MM.1S (cell line): Measurements from ENCODE around the gene COX4I1.

Experiments
- EZH2 ChIP-seq: fragments of 300-600 bp; sonication (generic); optimal IDR thresholded peaks from 2 replicates; pipeline ENCODE3; 2017; ENCODE audit warnings: low read depth, mild to moderate bottlenecking, antibody characterized with exemption, low read length, mixed read lengths
- TF ChIP-seq, protein P1 (sequence below): fragments of 300-600 bp; sonication (generic); IDR thresholded peaks from 2 replicates; pipeline ENCODE4 v1.5.1; 2016; ENCODE audit warnings: antibody characterized with exemption, low read length, mixed read lengths

- TF ChIP-seq, protein P1, sequence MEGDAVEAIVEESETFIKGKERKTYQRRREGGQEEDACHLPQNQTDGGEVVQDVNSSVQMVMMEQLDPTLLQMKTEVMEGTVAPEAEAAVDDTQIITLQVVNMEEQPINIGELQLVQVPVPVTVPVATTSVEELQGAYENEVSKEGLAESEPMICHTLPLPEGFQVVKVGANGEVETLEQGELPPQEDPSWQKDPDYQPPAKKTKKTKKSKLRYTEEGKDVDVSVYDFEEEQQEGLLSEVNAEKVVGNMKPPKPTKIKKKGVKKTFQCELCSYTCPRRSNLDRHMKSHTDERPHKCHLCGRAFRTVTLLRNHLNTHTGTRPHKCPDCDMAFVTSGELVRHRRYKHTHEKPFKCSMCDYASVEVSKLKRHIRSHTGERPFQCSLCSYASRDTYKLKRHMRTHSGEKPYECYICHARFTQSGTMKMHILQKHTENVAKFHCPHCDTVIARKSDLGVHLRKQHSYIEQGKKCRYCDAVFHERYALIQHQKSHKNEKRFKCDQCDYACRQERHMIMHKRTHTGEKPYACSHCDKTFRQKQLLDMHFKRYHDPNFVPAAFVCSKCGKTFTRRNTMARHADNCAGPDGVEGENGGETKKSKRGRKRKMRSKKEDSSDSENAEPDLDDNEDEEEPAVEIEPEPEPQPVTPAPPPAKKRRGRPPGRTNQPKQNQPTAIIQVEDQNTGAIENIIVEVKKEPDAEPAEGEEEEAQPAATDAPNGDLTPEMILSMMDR, result no peak
- no peak for TF ChIP-seq EZH2
Observed at GRCh38 chr16:85840395-85840794, 40.9 kb downstream of the COX4I1 start.
